AG09309 (cell line): Measurements from ENCODE around the gene DSE.
A peak's percentile ranks its signal among the peaks of the same experiment; 100 is the strongest.

Source experiments
- DNase-seq: peaks from one replicate; pipeline ENCODE4 v3.0.0-alpha.2; 2010; ENCODE audit warnings: low read depth
- H3K4me3 ChIP-seq: 2 replicates; pipeline ENCODE4 v1.5.1; 2011; ENCODE audit warnings: mild to moderate bottlenecking, low read depth, low read length, moderate library complexity; ENCODE audit not compliant: control insufficient read depth
- TF ChIP-seq, protein P1 (sequence below): IDR thresholded peaks from 2 replicates; pipeline ENCODE4 v1.5.1; 2011; ENCODE audit warnings: mild to moderate bottlenecking, low read depth, low read length, inconsistent platforms; ENCODE audit not compliant: insufficient read depth, control insufficient read depth; ENCODE audit errors: missing control alignments

Gene DSE

DNA sequence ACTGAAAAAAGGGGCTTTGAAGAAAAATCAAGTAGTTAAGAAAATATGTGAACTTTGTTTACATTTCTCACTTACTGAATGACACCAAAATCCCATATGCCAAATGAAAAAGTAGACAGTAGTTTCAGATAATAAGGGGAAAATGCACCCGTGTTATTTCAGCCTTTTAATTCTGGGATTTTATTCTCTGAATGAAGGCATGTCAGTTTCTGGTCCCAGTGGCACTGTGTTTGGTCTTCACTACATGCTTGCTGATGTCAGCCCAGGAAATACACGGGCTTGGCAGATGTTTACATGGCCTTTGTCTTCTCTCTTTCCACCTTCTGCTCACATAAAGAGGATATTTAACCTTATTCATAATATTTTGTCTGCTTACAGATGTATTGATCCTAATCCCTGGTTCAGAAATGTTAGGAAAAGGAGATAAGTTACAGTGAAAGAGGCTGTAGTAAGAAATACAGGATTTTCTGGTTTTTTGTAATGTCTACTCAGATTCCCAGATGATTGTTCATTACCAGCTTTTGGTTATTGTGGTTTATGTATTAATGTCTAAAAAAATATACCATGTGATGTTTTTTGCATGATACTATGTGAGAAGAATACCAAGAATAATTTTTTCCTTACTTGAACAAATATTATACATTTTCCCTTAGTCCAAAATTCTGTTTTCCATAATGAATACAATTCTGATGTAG, 27.7 kb downstream of the DSE start:
- no peak overlapping the region for H3K4me3 ChIP-seq
- DNase-seq: no peak
- TF ChIP-seq, protein P1, sequence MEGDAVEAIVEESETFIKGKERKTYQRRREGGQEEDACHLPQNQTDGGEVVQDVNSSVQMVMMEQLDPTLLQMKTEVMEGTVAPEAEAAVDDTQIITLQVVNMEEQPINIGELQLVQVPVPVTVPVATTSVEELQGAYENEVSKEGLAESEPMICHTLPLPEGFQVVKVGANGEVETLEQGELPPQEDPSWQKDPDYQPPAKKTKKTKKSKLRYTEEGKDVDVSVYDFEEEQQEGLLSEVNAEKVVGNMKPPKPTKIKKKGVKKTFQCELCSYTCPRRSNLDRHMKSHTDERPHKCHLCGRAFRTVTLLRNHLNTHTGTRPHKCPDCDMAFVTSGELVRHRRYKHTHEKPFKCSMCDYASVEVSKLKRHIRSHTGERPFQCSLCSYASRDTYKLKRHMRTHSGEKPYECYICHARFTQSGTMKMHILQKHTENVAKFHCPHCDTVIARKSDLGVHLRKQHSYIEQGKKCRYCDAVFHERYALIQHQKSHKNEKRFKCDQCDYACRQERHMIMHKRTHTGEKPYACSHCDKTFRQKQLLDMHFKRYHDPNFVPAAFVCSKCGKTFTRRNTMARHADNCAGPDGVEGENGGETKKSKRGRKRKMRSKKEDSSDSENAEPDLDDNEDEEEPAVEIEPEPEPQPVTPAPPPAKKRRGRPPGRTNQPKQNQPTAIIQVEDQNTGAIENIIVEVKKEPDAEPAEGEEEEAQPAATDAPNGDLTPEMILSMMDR: no peak

GRCh38 chr6:116399287-116399686, 28.5 kb downstream of the DSE start:
- no peak overlapping the region for H3K4me3 ChIP-seq
- DNase-seq: no peak
- TF ChIP-seq, protein P1: no peak

DNA sequence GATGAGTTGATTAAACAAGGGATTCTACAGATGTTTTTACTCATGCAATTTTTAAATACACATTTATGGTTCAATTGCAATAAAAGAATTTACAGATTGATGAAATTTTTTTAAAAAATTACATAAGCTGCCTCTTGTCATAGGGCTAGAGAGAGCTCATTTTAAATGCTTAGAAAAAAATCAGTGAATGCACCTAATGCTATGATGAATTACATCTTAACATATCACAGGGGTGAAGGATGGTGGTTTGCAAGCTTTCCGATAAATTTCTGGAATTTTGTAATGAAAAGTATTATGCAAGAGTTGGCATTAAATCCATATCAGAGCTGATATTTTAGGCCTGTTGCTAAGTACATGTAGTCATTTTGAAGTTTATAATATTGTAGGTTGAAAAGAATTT, 29.6 kb downstream of the DSE start:
- H3K4me3 ChIP-seq: no peak overlapping the region
- no peak for DNase-seq
- TF ChIP-seq, protein P1: no peak

GRCh38 chr6:116402108-116402937, 31.6 kb downstream of the DSE start:
- H3K4me3 ChIP-seq: no peak overlapping the region
- DNase-seq: no peak
- TF ChIP-seq, protein P1: peak; percentile 27

DNA sequence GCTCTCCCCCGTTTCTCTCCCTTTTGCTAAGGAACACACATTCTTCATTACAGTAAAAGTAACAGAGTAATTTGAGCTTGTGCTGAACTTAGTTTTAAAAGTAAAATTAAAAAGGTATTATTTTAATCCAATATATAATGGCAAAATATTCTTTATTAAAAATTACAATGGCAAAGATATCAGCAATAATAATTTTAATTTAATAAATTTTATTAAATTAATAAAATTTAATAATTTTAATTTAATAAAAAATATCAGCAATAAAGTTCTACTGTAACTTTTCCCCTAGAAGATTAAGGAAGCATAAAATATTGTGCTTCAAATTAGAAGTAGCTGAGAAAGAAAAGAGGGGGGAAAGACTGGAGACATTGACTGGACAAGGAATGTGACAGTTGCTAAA, 32.5 kb downstream of the DSE start:
- DNase-seq: no peak
- no peak overlapping the region for H3K4me3 ChIP-seq
- TF ChIP-seq, protein P1: no peak

DNA sequence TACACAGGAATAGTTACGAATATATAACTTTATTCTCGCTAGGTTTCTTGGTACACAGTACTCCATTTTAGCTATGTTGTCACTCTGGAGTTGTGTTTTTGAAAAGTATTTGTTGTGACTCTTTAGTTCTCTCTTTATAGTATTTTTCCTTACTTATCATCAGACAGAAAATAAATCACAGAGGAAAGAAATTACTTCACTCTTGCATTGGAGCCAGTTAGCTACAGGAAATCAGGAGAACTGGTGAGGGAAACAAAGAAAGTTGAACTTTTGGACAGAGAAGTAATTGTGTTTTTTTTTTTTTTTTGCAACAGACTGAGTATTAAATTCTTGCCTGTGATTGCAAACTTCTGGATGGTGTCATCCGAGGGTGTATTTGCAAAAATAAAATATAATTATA, 33.9 kb downstream of the DSE start:
- no peak for DNase-seq
- no peak overlapping the region for H3K4me3 ChIP-seq
- TF ChIP-seq, protein P1: no peak
